ENCODE data around the gene CEBPE. TPM values are rescaled to one million over a fixed set of nuclear protein-coding genes. Genes with fewer than 3 reads are reported as not detected.

Gene CEBPE
- total RNA-seq, 6 experiments from 2014 or later, result not detected

- DNase-seq, result no peak
- no peaks in the 10 kb centered on the region for H3K36me3 Mint-ChIP-seq (ENCODE audit: low read depth)
- H3K9me3 Mint-ChIP-seq, result no peaks in the 10 kb centered on the region
- H3K27me3 Mint-ChIP-seq (ENCODE audit: insufficient read depth), result peaks cover 2% of the 10 kb centered on the region
- H3K27ac Mint-ChIP-seq, result no peak overlapping the region
- H3K4me3 Mint-ChIP-seq, result no peak overlapping the region
- TF ChIP-seq CTCF (IDR thresholded peaks at IDR 0.05), result no peak
- H3K4me1 Mint-ChIP-seq (ENCODE audit: low read depth), result peaks cover 56% of the 10 kb centered on the region
These were observed 3.0 kb upstream of the CEBPE start for GRCh38 chr14:23122086-23122485.

- H3K27me3 Mint-ChIP-seq (ENCODE audit: insufficient read depth), result peaks cover 2% of the 10 kb centered on the region
- H3K36me3 Mint-ChIP-seq (ENCODE audit: low read depth), result no peaks in the 10 kb centered on the region
- no peak for TF ChIP-seq CTCF (IDR thresholded peaks at IDR 0.05)
- H3K27ac Mint-ChIP-seq, result peak overlapping the region; percentile 71
- H3K9me3 Mint-ChIP-seq, result no peaks in the 10 kb centered on the region
- DNase-seq, result peak; percentile 12
- peaks cover 59% of the 10 kb centered on the region for H3K4me1 Mint-ChIP-seq (ENCODE audit: low read depth)
- H3K4me3 Mint-ChIP-seq, result no peak overlapping the region
These were observed 2.3 kb upstream of the CEBPE start for GRCh38 chr14:23121361-23121771.

- peak; percentile 76 for DNase-seq
- TF ChIP-seq CTCF (IDR thresholded peaks at IDR 0.05), result peak; percentile 100
- Mint-ChIP-seq H3K4me3 (peak overlapping the region; percentile 16), H3K36me3 (ENCODE audit: low read depth) (no peaks in the 10 kb centered on the region), H3K27me3 (ENCODE audit: insufficient read depth) (peaks cover 2% of the 10 kb centered on the region), H3K4me1 (ENCODE audit: low read depth) (peaks cover 65% of the 10 kb centered on the region), H3K27ac (peak overlapping the region; percentile 71), H3K9me3 (no peaks in the 10 kb centered on the region)
These were observed 1.6 kb upstream of the CEBPE start for GRCh38 chr14:23120541-23121251.

GRCh38 chr14:23119363-23120327, 590 bp upstream of the CEBPE start:
- peak overlapping the region; percentile 19; the same call in 1 of the 2 replicates for H3K27ac Mint-ChIP-seq
- no peaks in the 10 kb centered on the region for H3K9me3 Mint-ChIP-seq
- TF ChIP-seq CTCF (IDR thresholded peaks at IDR 0.05), result no peak
- no peak for DNase-seq
- H3K36me3 Mint-ChIP-seq (ENCODE audit: low read depth), result no peaks in the 10 kb centered on the region
- peaks cover 67% of the 10 kb centered on the region for H3K4me1 Mint-ChIP-seq (ENCODE audit: low read depth)
- peaks cover 2% of the 10 kb centered on the region for H3K27me3 Mint-ChIP-seq (ENCODE audit: insufficient read depth)
- no peak overlapping the region for H3K4me3 Mint-ChIP-seq

- Mint-ChIP-seq H3K27me3 (ENCODE audit: insufficient read depth) (peaks cover 2% of the 10 kb centered on the region; the same call in 1 of the 2 replicates), H3K9me3 (no peaks in the 10 kb centered on the region), H3K4me3 (no peak overlapping the region), H3K27ac (peak overlapping the region; percentile 42; the same call in 1 of the 2 replicates), H3K36me3 (ENCODE audit: low read depth) (no peaks in the 10 kb centered on the region), H3K4me1 (ENCODE audit: low read depth) (peaks cover 64% of the 10 kb centered on the region)
- TF ChIP-seq CTCF (IDR thresholded peaks at IDR 0.05), result no peak
- no peak for DNase-seq
These were observed 1.6 kb downstream of the CEBPE start for GRCh38 chr14:23117371-23118020.

Data from HFFc6 (cell line).